SHP77 treated with DMSO at 0.1 percent for 48 hours (cell line): Measurements from ENCODE around the gene KLHDC7B.
"Not testable (repeated sequence)": the region's sequence is repeated elsewhere in the genome, so short reads cannot be mapped to it uniquely, and the experiment has no call there.

ENCODE experiments used
- DNase-seq: peaks from one replicate; lab custom pipeline; 2025; lab: John Stamatoyannopoulos, UW

Gene KLHDC7B

GRCh38 chr22:50529897-50530579, 15.7 kb upstream of the KLHDC7B start, which contains the start of gene TYMP:
TYMP (minus strand) TSS chr22:50530012; CDS start chr22:50529709, 303 bp downstream.
- no peak for DNase-seq

GRCh38 chr22:50530580-50530876, 15.2 kb upstream of the KLHDC7B start:
- no peak for DNase-seq

DNA sequence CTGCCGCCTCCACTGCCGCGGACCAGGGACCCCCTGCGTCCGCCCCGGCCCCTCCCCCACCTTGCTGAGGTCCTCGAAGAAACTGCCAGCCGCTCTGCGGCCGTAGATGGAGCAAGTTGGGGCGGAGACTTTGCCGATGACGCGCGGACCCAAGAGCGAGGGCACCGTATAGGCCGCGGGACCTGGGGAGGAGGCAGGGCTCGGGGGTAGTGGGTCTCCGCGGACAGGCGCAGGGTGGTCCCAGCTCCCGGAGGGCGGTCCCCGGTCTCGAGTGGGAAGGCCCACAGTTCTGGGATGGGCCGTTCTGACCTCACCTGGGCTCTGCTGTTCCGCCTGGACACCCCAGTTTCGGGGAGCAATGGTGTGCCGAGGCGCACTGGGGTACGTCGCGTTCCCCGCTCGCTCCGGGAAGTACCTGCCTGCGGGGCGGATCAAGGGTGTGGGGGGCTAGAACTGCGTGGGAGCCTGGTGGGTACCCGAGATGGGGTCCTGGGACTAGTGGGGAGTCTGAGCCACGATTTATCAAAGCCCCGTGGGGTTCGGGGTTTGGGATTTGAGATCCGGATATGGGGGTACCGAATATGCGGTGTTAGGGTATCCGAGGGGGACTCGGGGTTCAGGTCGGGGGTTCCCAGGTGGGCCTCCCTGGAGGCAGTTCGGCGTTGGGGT, 14.7 kb upstream of the KLHDC7B start:
- no peak for DNase-seq

GRCh38 chr22:50531546-50531961, 14.1 kb upstream of the KLHDC7B start:
- no peak for DNase-seq

DNA sequence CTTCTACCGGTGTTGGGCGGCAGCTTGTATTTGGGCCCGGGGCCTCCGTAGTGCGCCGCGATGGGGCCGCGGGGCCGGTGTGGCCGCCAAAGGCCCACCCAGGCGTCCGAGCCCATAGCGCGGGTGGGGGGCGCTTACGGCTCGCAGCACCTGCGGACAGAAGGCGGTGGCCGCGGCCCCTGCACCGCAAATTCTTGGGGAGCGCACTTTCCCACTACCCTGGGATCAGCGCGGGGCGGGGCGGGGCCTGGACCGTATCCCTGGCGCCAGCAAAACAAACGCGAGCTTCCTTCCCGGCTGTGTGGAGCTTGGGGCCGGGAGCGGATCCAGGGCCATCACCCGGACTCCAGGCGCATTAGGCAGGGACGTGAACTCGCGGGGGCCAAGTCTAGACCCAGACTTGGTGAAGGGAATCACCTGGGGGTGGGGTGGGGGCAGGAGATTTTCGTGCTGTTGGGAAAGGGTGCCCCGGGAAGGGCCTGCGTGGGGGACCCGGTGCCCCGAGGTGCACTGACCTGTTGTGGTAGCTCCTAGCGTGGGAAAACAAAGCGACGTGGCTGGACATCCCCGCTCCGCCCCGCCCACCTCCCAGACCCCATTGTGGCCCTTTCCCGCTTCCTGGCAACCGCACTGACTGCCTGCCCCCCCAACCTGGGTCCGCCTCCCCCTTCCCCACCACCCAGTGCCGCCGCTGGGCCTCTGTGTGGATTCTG, 13.6 kb upstream of the KLHDC7B start:
- no peak for DNase-seq

DNA sequence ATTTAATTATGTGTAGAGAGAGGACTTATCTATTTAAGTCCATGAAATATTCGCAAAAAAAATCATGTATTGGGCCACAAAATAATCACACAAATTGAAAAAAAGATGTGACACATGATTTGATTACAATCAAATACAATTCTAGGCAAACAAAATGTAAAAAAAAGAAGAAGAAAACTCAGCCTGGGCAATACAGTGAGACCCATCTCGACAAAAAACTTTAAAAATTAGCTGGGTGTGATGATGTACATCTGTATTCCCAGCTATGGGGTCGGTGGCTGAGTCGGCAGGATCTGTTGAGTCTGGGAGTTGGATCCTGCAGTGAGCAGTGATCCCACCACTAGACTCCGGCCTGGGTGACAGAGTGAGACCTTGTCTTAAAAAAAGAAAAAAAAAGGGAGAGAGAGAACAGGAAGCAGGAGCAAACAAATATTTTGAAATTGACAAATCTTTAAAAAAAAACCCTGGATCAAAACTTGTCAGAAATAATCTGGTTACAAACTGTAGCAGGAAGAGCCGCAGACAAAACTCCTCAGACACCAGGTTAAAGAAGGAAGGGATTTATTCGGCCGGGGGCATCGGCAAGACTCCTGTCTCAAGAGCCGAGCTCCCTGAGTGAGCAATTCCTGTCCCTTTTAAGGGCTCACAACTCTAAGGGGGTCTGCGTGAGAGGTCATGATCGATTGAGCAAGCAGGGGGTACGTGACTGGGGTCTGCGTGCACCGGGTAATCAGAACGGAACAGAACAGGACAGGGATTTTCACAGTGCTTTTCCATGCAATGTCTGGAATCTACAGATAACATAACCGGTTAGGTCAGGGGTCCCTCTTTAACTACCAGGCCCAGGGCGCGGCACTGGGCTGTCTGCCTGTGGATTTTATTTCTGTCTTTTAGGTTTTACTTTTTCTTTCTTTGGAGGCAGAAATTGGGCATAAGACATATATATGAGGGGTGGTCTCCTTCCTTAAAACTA, 12.6 kb upstream of the KLHDC7B start:
- no peak for DNase-seq

GRCh38 chr22:50533856-50534711, 11.6 kb upstream of the KLHDC7B start:
- not testable (repeated sequence) for DNase-seq

DNA sequence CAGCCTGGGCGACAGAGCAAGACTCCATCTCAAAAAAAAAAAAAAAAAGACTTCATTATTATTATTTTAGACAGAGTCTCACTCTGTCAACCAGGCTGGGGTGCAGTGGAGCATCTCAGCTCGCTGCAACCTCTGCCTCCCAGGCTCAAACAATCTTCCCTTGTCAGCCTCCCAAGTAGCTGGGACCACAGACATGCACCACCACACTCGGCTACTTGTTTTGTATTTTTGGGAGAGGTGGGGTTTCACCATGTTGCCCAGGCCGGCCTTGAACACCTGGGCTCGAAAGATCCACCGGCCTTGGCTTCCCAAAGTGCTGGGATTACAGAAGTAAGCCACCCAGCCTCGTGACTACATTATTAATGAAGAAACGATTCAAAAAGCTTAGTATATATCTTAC, 10.6 kb upstream of the KLHDC7B start:
- no peak for DNase-seq

GRCh38 chr22:50536226-50536625, 9.5 kb upstream of the KLHDC7B start:
- no peak for DNase-seq

GRCh38 chr22:50537765-50538164, 7.9 kb upstream of the KLHDC7B start:
- DNase-seq: no peak

- DNase-seq: no peak
Observed at GRCh38 chr22:50540381-50540780, 5.3 kb upstream of the KLHDC7B start.

DNA sequence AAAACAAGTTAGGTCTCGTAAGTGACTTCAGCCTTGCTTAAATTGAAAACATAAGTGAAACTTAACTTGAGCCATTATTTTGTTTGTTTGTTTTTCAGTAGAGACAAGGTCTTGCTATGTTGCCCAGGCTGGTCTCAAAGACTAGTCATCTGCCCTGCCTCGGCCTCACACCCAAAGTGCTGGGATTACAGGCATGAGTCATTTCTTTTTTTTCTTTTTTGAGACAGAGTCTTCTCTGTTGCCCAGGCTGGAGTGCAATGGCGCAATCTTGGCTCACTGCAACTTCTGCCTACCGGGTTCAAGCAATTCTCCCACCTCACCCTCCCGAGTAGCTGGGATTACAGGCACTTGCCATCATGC, 4.1 kb upstream of the KLHDC7B start:
- not testable (repeated sequence) for DNase-seq

GRCh38 chr22:50542416-50542927, 3.2 kb upstream of the KLHDC7B start:
- no peak for DNase-seq

GRCh38 chr22:50544078-50544745, 1.5 kb upstream of the KLHDC7B start:
- DNase-seq: no peak

- DNase-seq: no peak
Observed at GRCh38 chr22:50544746-50545253, 899 bp upstream of the KLHDC7B start.

DNA sequence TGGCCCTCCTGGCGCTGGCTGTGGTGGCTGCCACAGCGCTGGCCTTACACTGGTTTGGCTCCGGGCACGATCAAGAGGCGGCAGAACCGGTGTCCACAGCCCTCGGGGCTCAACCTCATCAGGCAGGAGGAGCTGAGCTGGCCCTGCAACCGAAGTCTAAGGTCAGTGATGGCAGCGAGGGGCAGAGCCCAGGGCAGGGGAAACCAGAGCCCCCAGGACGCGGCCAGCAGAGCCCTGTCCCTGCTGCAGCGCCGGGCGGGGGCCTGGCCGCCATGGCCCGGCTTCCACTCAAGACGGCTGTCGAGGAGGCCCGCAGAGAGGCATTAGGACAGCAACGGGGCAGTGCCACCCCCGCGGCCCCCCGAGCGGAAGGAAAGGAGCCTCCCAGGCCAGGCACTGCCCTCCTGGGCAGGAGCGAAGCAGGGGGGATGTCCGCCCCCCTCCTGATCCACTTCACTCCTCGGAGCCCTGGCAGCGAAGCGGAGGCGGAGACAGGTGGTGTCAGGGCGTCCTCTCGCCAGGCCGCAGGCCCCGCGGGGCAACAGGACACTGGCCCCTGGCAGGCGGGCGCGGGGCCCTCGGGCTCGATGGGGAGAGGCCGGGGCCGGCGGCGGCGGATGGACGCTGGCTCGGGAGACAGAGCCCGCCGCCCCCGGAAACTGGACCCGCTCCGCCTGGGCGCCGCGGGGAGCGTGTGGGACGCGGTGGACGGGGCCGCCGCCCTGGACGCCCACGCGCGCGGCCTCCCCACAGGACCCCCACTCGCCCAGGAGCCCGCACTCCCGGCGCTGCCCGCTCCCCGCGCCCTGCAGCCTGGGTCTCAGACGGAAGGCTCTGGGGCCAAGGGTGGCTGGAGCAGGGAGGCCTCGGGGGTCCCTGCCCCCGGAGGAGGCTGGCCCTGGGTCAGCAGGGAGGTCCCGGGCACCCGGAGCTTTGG, 895 bp downstream of the KLHDC7B start:
- DNase-seq: no peak

- no peak for DNase-seq
Observed at GRCh38 chr22:50547263-50547985, 1.7 kb downstream of the KLHDC7B start.
